GM04503 (cell line): Measurements from ENCODE around the gene KRT12.
"Not testable (repeated sequence)": the region's sequence is repeated elsewhere in the genome, so short reads cannot be mapped to it uniquely, and the experiment has no call there.

Experiments
- DNase-seq: peaks from one replicate; pipeline ENCODE4 v3.0.0-alpha.2; 2012; ENCODE audit warnings: low read depth

The KRT12 gene

GRCh38 chr17:40883626-40884334, 16.8 kb upstream of the KRT12 start:
- DNase-seq, result no peak

- no peak for DNase-seq
These were observed 16.0 kb upstream of the KRT12 start for GRCh38 chr17:40883031-40883430.

- no peak for DNase-seq
These were observed 12.0 kb upstream of the KRT12 start for GRCh38 chr17:40879026-40879425.

- DNase-seq, result no peak
These were observed 11.0 kb upstream of the KRT12 start for GRCh38 chr17:40878044-40878443.

- no peak for DNase-seq
These were observed 6.8 kb upstream of the KRT12 start for GRCh38 chr17:40873801-40874200.

GRCh38 chr17:40873255-40873654, 6.2 kb upstream of the KRT12 start:
- no peak for DNase-seq

- no peak for DNase-seq
These were observed 5.4 kb upstream of the KRT12 start for GRCh38 chr17:40872416-40872815.

GRCh38 chr17:40871316-40871715, 4.3 kb upstream of the KRT12 start:
- DNase-seq, result no peak

GRCh38 chr17:40870136-40870535, 3.1 kb upstream of the KRT12 start:
- no peak for DNase-seq

GRCh38 chr17:40864661-40865390, 2.2 kb downstream of the KRT12 start:
- DNase-seq, result no peak

- DNase-seq, result no peak
These were observed 3.9 kb downstream of the KRT12 start for GRCh38 chr17:40862985-40863733.

- DNase-seq, result no peak
These were observed 7.5 kb downstream of the KRT12 start for GRCh38 chr17:40859536-40859935.

- DNase-seq, result not testable (repeated sequence)
These were observed 8.4 kb downstream of the KRT12 start for GRCh38 chr17:40858667-40859066.

- peak; percentile 49 for DNase-seq
These were observed 9.5 kb downstream of the KRT12 start for GRCh38 chr17:40857535-40857934.

GRCh38 chr17:40854175-40854814, 12.7 kb downstream of the KRT12 start:
- DNase-seq, result peak; percentile 82

- no peak for DNase-seq
These were observed 14.7 kb downstream of the KRT12 start for GRCh38 chr17:40852364-40852763.

GRCh38 chr17:40850293-40850972, 16.6 kb downstream of the KRT12 start:
- DNase-seq, result no peak

- DNase-seq, result no peak
These were observed 17.3 kb downstream of the KRT12 start for GRCh38 chr17:40849723-40850122.

- no peak for DNase-seq
These were observed 18.3 kb downstream of the KRT12 start for GRCh38 chr17:40848583-40849235.

GRCh38 chr17:40846515-40847144, 20.4 kb downstream of the KRT12 start:
- no peak for DNase-seq

- no peak for DNase-seq
These were observed 22.3 kb downstream of the KRT12 start for GRCh38 chr17:40844671-40845107.
